Endometrial microvascular endothelial cells (primary cell): Measurements from ENCODE around the gene RAB11A. TPM values are rescaled to one million over a fixed set of nuclear protein-coding genes. Genes with fewer than 3 reads are reported as not detected.

Experiments
- in situ Hi-C: cut with HindIII; loops from 2 replicates; pipeline ENCODE4 v1.10.0; 2017; ENCODE audit warnings: low sequenced_read_pairs, low pct_unique_long_range_greater_than_20kb; ENCODE audit errors: inconsistent ontology term
- total RNA-seq: library from RNA; depleted of rRNA; stranded (reverse); fragments of >200 nt; gene quantifications from one replicate; pipeline ENCODE4 v1.2.3, GENCODE V29; 2015; ENCODE audit errors: inconsistent ontology term

Gene RAB11A
- total RNA-seq, 1 donor from 2014 or later = 633 TPM

- in situ Hi-C loops = no loop called here
Measured at GRCh38 chr15:65910341-65910740, 41.0 kb downstream of the RAB11A start.

- in situ Hi-C loops = no loop called here
Measured at GRCh38 chr15:65912235-65912634, 42.9 kb downstream of the RAB11A start.

GRCh38 chr15:65913631-65914199, 44.4 kb downstream of the RAB11A start:
- in situ Hi-C loops = no loop called here

GRCh38 chr15:65914386-65914785, 45.1 kb downstream of the RAB11A start:
- in situ Hi-C loops = no loop called here

DNA sequence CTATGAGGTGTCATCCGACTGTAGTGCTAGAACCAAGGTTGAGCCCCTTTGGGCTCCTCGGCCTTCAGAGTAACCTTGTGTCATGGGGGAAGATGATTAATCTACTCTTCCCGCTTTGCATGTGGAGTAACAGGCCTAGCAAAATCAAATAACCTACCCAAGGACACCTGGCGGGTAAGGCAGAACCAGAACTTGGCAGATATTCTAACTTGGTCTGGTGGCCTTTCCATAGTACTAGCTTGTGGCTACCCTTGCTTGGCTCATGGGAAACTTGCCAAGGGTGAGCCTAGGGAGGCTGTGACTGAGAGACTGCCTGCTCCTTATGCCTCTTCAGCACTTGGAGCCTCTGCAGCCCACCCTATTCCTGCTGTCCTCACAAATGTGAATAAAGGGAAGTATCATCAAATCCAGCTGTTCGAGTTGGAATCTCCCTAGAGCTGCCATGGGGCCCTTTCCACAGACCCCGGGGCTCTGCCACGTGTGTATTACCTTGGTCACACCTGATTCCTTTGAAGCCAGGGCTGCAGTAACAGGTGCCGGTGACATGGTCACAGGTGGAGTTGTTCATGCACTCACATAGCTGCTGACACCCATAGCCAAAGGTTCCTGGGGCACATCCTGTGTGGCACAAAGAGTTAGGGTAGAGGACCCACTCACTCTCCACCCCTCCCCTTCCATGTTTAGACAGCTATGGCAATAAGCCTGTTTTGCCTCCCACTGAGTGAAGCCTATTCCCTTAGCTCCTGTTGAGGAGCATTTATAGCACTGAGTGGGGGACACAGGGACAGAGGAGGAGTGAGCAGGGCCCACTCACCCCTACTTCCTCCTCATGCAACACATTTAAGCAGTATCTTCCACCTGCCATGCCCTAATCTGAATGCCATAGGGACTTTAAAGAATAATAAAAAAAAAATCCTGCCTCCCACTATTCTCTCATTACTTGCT, 46.0 kb downstream of the RAB11A start:
- in situ Hi-C loops = no loop called here

GRCh38 chr15:65916041-65916663, 46.9 kb downstream of the RAB11A start:
- in situ Hi-C loops = no loop called here

DNA sequence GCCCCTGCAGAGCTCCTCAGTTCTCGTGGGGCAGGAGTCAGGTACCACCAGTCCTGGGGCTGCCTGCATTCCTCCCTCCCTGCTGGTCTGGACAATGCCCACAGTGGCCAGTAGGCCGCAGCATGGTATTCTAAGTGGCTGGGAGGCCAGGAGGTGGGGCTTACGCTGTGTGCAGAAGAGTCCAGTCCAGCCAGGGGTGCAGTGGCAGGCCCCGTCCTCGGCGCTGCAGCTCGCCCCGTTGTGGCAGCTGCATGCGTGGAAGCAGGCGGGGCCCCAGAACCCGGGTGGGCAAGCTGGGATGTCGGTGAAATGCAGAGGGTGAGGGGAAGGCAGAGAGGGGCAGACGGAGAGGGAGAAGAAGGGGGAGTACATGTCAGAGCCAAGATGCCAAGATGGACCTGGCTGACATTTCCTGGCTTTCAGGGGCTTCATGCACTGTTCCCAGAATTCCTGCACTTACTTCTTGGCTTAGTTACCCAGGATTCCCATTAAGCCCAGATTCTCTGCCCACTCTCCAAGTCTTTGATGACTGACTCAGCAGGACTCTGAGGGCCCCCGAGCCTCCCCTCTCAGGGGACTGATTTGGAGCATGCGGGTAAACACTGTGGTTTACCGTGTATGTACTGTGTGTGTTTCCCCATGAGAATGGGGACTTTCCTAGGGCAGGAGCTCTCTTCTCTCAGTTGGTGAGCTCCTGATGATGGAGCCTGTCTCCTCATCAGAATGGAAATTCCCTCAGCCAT, 47.5 kb downstream of the RAB11A start:
- in situ Hi-C loops = no loop called here

GRCh38 chr15:65917407-65917756, 48.1 kb downstream of the RAB11A start:
- in situ Hi-C loops = no loop called here

DNA sequence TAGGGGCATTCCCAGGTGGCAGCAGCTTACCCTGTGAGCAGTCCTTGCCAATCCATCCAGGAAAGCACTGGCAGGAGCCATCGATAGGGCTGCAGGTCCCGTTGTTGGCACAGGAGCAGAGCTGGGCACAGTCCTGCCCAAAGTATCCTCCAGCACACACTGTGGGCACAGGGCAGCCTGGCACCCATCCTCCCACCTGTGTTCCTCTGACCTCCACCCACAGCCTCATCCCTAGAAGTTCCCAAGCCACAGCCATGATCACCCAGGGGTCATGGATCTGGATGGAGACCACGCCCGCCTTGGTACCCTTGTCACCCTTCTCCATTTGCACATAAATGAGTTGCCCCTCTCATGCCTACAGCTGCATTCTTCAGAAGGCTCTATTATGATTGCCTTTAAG, 48.6 kb downstream of the RAB11A start:
- in situ Hi-C loops = no loop called here

DNA sequence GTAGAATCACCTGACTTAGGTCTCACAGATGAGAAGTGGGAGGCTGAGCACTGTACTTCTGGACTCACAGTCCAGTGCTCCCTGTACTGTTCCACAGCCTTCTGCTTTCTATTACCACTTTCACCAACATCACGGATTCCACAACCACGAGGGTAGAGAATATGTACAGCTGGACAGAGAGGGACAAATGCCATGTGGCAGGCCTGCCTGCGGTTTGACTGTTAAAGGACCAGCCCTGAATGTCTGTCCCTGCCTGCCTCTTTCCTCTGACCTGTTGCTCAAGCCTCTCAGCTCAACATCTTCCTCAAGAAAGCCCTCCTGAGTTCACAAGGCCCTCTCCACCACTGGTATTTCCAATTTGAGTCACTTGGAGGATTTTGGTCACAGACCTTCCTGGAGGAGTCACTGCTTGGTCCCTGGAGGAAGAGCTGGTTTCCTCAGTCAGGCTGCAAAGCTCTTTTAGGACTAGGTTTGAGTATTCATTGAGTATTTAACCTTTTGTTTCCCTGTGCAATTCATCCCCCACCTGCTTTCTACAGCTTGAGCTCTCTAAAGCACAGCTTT, 49.1 kb downstream of the RAB11A start:
- in situ Hi-C loops = no loop called here

GRCh38 chr15:65918945-65919344, 49.7 kb downstream of the RAB11A start:
- in situ Hi-C loops = no loop called here

- in situ Hi-C loops = no loop called here
Measured at GRCh38 chr15:65919353-65919752, 50.1 kb downstream of the RAB11A start.

DNA sequence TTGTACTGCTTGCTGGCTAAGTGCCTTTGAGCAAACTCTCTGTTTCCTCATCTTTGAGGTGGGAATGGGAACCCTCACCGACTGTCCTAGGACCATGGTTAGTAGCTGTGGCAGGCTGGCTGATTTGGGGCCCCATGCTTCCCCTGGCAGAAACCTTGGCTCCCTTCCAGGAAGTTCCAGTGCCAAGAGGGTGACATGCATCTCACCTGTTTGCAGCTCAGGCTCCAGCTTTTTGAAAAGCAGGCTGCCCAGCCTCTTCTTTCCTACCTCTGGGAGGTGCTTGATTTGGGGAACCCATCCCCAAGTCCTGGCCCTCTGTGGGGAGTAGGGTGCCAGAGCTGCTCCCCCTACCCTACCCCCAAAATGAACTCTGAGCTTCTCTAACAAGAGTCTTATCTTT, 50.8 kb downstream of the RAB11A start:
- in situ Hi-C loops = no loop called here

- in situ Hi-C loops = no loop called here
Measured at GRCh38 chr15:65920825-65921309, 51.6 kb downstream of the RAB11A start.

GRCh38 chr15:65921780-65922179, 52.5 kb downstream of the RAB11A start:
- in situ Hi-C loops = no loop called here

- in situ Hi-C loops = no loop called here
Measured at GRCh38 chr15:65922621-65923020, 53.3 kb downstream of the RAB11A start.

- in situ Hi-C loops = no loop called here
Measured at GRCh38 chr15:65923264-65923663, 54.0 kb downstream of the RAB11A start.

GRCh38 chr15:65924004-65924403, 54.7 kb downstream of the RAB11A start:
- in situ Hi-C loops = no loop called here

GRCh38 chr15:65925338-65925737, 56.0 kb downstream of the RAB11A start:
- in situ Hi-C loops = loop anchor here (25.0 kb wide), 1 partner anchor 362 kb away; the partner anchor contains the start of gene DIS3L
